Gastroesophageal sphincter (tissue), 3 donors: ENCODE results near the gene ARHGAP9.

Source experiments
- CTCF ChIP-seq, 4 experiments: fragments of 200-600 bp in 2 of 4; fragments of 450-650 bp in 2 of 4; sonication (generic) in 1 of 4; IDR thresholded peaks; one replicate each; pipeline ENCODE4 v1.5.1; 2017 to 2019; ENCODE audit warnings: antibody characterized with exemption in 4 of 4, mild to moderate bottlenecking in 2 of 4, moderate library complexity in 2 of 4
- EP300 ChIP-seq: sonication (generic); formaldehyde crosslinking; IDR thresholded peaks from one replicate; pipeline ENCODE4 v1.6.1; 2017; ENCODE audit warnings: antibody characterized with exemption, mild to moderate bottlenecking
- POLR2A ChIP-seq, 2 donors: fragments of 450-650 bp; IDR thresholded peaks; one replicate each; pipeline ENCODE4 v1.6.1; 2017; ENCODE audit warnings: antibody characterized with exemption in 2 of 2, mild to moderate bottlenecking in 2 of 2, moderate library complexity in 1 of 2
- POLR2AphosphoS5 ChIP-seq: sonication (generic); formaldehyde crosslinking; IDR thresholded peaks from one replicate; pipeline ENCODE4 v1.6.1; 2017; ENCODE audit warnings: antibody characterized with exemption

GRCh38 chr12:57526477-57527126 lies 46.9 kb upstream of the ARHGAP9 start:
- TF ChIP-seq CTCF (IDR thresholded peaks at IDR 0.05) (no peak), EP300 (no peak), POLR2A (IDR thresholded peaks at IDR 0.05) (no peak), POLR2AphosphoS5 (no peak)
